Measurements from ENCODE around the gene AJM1. TPM values are rescaled to one million over a fixed set of nuclear protein-coding genes. Genes with fewer than 3 reads are reported as not detected.
A peak's percentile ranks its signal among the peaks of the same experiment; 100 is the strongest.
"Not testable (repeated sequence)": the region's sequence is repeated elsewhere in the genome, so short reads cannot be mapped to it uniquely, and the experiment has no call there.

The AJM1 gene
- total RNA-seq, 4 donors from 2014 or later: 2.5 to 10.9 (median 5.7) TPM

- Histone ChIP-seq H3K27me3 (no peaks in the 10 kb centered on the region), H3K4me1 (peaks cover 3 to 43% (median 15%) of the 10 kb centered on the region in 3 donors), H3K27ac (no peak overlapping the region), H3K9me3 (no peaks in the 10 kb centered on the region), H3K4me3 (no peak overlapping the region), H3K36me3 (peaks cover 0 to 49% of the 10 kb centered on the region in 2 donors)
- ATAC-seq: no peak
- TF ChIP-seq CTCF (IDR thresholded peaks at IDR 0.05): no peak
- no peak for TF ChIP-seq EP300 (IDR thresholded peaks at IDR 0.05)
- 80 to 96% methylated on average over 3 to 4 of the region's 12 CpGs for WGBS, 2 donors (ENCODE audit: low coverage in 1 of 2)
These were observed 21.5 kb downstream of the AJM1 start for GRCh38 chr9:136863623-136864273.

- ATAC-seq: no peak
- H3K36me3 ChIP-seq: peaks cover 0 to 45% of the 10 kb centered on the region in 2 donors
- H3K4me3 ChIP-seq: peak overlapping the region; percentile 86 to 95
- peak overlapping the region; percentile 87 to 93 (median 92) for H3K27ac ChIP-seq
- H3K9me3 ChIP-seq: no peaks in the 10 kb centered on the region
- peaks cover 3 to 32% (median 11%) of the 10 kb centered on the region in 3 donors for H3K4me1 ChIP-seq
- WGBS, 2 donors (ENCODE audit: low coverage in 1 of 2): 53 to 91% methylated on average over 4 to 7 of the region's 11 CpGs
- no peaks in the 10 kb centered on the region for H3K27me3 ChIP-seq
- TF ChIP-seq EP300 (IDR thresholded peaks at IDR 0.05) (no peak), POLR2AphosphoS5 (IDR thresholded peaks at IDR 0.05) (no peak), CTCF (IDR thresholded peaks at IDR 0.05) (no peak), POLR2A (IDR thresholded peaks at IDR 0.05) (no peak)
These were observed 22.9 kb downstream of the AJM1 start for GRCh38 chr9:136865041-136865767.

GRCh38 chr9:136865768-136866103 is 23.5 kb downstream of the AJM1 start:
- no peaks in the 10 kb centered on the region for H3K27me3 ChIP-seq
- H3K9me3 ChIP-seq: no peaks in the 10 kb centered on the region
- WGBS, 2 donors (ENCODE audit: low coverage in 1 of 2): 0% methylated on average over 2 of the region's 20 CpGs; no CpG with 5 or more reads in 1 of the 2 donors
- peak; percentile 20 for ATAC-seq
- H3K27ac ChIP-seq: peak overlapping the region; percentile 87 to 93 (median 92)
- TF ChIP-seq POLR2AphosphoS5 (IDR thresholded peaks at IDR 0.05) (no peak), EP300 (IDR thresholded peaks at IDR 0.05) (no peak), CTCF (IDR thresholded peaks at IDR 0.05) (no peak), POLR2A (IDR thresholded peaks at IDR 0.05) (no peak)
- peaks cover 3 to 32% (median 11%) of the 10 kb centered on the region in 3 donors for H3K4me1 ChIP-seq
- H3K4me3 ChIP-seq: peak overlapping the region; percentile 86 to 95
- peaks cover 0 to 40% of the 10 kb centered on the region in 2 donors for H3K36me3 ChIP-seq

- Histone ChIP-seq H3K27ac (peak overlapping the region in 3 of 4 donors; percentile 92 to 93 (median 93)), H3K4me1 (peaks cover 3 to 32% (median 11%) of the 10 kb centered on the region in 3 donors), H3K4me3 (peak overlapping the region; percentile 86 to 95), H3K36me3 (peaks cover 0 to 28% of the 10 kb centered on the region in 2 donors)
- not testable (repeated sequence) for ATAC-seq, H3K9me3 ChIP-seq, H3K27me3 ChIP-seq
- WGBS, 2 donors (ENCODE audit: low coverage in 1 of 2): 79 to 99% methylated on average over 8 to 16 of the region's 29 CpGs
These were observed 24.7 kb downstream of the AJM1 start for GRCh38 chr9:136866898-136867421.

- H3K36me3 ChIP-seq: peaks cover 0 to 23% of the 10 kb centered on the region in 2 donors
- no peak for TF ChIP-seq POLR2A (IDR thresholded peaks at IDR 0.05)
- no peak for TF ChIP-seq POLR2AphosphoS5 (IDR thresholded peaks at IDR 0.05)
- TF ChIP-seq EP300 (IDR thresholded peaks at IDR 0.05): no peak
- no peak for TF ChIP-seq CTCF (IDR thresholded peaks at IDR 0.05)
- H3K4me3 ChIP-seq: no peak overlapping the region
- no peaks in the 10 kb centered on the region for H3K9me3 ChIP-seq
- no peaks in the 10 kb centered on the region for H3K27me3 ChIP-seq
- no peak for ATAC-seq
- H3K27ac ChIP-seq: no peak overlapping the region
- WGBS, 2 donors (ENCODE audit: low coverage in 1 of 2): 97 to 98% methylated on average over 7 to 10 of the region's 18 CpGs
- H3K4me1 ChIP-seq: peaks cover 3 to 32% (median 11%) of the 10 kb centered on the region in 3 donors
These were observed 25.2 kb downstream of the AJM1 start for GRCh38 chr9:136867480-136867879.

All from gastroesophageal sphincter (tissue), 4 donors.